Measurements from ENCODE around the gene LAMC1.

The LAMC1 gene

DNA sequence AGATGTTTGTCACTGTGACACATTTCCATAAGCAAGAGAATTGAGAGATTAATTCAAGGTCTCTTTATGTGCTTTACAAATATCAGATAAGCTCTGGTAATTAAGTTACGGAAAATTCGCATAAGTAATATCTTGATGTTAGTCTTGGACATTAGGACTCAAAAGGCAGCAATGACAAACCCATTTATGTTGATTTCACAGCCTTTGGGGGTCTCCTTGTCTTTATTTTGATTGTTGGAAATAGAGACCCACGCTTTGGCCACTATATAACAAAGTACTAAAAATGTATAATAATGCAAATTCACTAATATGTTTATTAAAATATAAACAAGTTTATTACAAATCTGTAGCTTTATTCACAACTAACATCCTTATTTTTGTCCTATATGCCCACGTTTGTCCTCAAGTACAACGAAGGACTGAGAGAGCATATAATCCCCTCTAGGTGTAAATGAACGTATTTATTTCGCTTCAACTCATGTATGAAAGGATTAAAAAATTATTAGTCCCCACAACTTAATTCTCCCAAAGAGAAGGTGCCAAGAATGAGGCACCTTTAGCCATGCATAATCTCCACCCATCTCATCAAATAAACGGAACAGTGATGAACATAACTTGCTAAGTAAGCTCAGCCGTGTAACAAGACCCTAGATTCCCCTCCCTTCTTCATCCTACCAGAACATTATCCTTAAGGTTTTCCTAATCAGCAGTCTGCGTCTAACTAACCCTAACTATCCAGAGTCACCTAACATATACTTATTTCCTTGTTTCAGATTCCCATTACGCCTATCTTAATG is 1.6 kb upstream of the LAMC1 start:
- no peak for DNase-seq (ENCODE audit: low read depth, low spot score)

DNA sequence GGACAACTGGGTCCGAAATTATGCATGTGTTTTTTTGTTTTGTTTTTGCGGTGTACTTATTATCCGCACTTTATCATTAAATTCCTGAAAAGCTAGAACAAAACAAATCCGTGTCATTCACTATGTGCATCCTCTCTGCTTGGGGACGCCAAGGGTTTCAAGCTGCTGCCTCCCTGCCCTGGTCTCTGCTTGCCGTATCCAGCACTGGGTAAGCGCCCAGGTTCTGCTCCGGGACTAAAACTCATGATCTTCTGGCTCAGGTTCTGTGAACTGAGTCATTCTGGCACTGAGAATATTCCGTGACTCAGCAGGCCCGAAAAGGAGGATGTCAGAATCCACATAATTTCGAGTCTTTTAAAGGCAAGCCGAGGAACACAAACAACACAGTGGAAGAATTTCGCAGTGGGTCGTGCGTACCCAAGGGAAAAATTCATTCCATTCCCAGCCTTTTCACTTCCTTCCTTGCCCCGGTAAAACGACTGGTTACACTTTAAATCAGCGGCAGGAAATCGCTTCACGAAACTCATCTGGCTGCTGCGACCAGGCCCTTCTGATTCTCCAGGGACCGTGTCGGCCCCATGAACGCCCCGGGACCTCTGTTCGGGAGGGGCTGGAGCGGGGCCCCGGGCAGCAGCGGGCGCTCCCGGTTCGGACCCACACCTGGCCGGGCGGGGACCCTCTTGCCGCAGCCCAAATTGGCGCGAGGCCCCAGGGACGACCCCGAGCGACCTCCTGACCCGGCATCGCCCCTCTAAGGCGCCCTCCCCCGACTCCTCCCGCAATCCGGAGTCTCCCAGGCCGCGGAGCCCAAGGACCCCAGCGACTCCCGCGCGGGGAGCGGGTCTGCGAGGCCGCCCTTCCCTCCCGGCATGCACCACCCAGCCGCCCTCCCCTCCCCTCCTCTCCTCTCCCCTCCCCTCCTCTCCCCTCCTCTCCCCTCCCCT is 746 bp upstream of the LAMC1 start:
- DNase-seq (ENCODE audit: low read depth, low spot score) = no peak

DNA sequence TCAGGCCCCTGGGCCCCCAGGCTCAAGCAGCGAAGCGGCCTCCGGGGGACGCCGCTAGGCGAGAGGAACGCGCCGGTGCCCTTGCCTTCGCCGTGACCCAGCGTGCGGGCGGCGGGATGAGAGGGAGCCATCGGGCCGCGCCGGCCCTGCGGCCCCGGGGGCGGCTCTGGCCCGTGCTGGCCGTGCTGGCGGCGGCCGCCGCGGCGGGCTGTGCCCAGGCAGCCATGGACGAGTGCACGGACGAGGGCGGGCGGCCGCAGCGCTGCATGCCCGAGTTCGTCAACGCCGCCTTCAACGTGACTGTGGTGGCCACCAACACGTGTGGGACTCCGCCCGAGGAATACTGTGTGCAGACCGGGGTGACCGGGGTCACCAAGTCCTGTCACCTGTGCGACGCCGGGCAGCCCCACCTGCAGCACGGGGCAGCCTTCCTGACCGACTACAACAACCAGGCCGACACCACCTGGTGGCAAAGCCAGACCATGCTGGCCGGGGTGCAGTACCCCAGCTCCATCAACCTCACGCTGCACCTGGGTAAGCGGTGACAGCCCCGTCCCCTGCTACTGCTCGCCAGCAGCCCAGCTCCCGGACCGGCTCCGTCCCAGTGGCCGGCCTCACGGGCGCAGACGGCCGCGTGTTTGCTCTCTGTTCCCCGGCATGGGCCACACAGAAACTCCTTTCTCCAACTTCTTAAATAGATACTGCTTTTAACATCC is 539 bp downstream of the LAMC1 start:
- DNase-seq (ENCODE audit: low read depth, low spot score) = no peak

DNA sequence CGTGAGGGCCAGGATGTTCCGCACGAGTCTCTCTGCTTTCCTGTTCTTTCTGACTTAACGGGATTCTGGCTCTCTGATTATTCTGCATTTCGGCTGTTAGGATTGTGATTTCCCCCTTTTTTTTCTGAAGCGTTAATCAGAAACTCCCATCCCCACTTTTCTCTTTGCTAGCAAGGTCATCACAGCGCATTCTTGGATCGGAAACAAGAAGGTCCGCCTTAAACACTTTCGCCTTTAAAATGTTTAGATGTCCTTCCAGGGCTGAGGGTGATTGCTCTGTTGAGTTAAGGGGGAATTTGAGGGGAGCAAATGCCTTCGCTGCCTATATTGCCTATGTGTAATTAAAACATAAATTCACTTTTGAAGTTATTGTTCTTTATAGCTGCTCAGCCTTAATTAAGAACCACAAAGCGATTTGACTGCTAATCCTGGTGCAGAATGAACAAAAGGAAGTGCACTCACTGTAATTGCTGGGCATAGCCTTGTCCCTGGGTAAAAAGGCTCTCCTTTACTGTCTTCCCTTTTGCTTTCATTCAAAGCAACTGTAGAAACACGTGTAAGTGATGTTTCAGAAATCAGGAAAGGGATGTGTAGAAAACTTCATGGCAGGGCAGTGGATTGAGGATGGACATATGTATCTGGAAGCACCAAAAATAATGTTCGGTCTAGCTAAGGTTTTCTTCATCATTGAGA is 1.2 kb downstream of the LAMC1 start:
- no peak for DNase-seq (ENCODE audit: low read depth, low spot score)

DNA sequence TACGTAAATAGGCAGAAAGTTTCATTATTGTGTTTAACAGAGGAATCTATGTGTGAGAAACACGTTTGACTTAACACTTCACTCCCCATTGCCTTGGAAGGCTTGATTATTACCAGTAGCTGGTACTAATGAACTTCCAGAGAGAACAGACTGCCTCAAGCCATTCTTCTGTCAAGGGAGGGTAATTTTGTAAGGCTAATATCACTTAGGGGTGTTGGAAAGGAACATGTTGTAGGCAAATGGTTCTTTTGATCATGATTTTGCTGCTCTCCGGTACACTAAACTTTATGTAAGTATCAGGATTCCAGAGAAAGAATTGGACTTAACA is 1.8 kb downstream of the LAMC1 start:
- no peak for DNase-seq (ENCODE audit: low read depth, low spot score)

DNA sequence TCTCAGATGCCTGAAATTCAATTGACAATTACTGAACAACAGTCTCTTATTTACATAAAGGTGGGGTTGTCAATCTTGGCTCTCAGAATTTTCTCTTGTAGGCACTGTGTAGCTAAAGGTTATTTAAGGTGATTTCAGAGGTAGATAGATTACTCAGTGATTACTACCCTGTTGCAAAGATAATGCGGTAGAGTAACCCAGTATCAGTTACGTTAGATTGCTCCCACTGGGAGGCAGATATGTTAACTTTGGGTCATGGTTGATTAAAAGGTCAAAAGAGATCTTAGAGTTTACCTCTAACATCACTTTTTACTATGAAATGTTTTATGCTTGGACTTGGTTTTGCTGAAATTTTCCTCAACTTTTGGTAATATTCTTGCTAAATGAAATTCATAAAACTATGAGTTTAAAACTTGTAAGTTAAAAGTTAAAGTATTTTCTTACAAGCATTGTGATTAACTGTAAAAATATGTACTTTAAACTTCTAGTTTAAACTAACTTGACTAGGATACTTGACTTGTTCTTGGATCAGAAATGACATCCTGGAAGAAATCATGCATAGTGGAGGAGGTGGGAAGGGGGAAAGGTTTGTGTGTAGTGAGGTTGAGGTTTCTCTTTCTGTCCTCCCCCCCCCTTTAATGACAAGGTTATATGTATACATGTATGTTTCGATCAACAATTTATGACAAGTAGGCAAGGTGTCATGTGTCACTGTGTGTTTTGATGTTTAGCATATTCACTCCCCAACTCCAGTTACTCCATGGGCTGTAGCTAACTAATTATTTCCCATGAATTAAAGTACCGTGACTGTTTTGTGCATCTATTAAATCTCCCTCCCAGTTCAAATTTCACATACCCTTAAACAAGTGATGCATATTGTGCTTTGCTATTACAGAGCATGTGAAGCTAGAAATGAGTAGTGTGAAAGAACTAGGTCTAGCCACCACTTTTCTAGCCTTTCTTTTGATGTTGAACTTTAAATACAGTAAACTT is 2.9 kb downstream of the LAMC1 start:
- DNase-seq (ENCODE audit: low read depth, low spot score) = no peak

DNA sequence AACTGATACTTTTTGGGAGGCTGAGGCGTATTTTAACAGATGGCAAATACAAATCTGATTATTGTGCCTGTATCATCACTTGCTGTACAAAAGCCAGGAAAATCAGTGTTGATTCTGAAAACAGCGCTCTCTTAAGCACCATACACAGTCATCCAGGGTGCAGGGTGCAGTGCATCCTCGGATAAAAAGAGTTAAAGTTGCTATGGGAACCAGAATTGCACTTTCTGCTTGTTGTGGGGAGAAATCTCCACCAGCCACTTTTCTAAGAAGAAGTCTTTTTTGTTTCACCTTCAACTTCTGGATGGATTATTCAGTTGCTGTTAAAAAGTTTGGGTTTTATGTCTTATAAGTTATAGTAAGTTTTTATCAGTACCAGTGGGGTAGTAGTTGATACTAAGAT is 3.8 kb downstream of the LAMC1 start:
- DNase-seq (ENCODE audit: low read depth, low spot score) = no peak

DNA sequence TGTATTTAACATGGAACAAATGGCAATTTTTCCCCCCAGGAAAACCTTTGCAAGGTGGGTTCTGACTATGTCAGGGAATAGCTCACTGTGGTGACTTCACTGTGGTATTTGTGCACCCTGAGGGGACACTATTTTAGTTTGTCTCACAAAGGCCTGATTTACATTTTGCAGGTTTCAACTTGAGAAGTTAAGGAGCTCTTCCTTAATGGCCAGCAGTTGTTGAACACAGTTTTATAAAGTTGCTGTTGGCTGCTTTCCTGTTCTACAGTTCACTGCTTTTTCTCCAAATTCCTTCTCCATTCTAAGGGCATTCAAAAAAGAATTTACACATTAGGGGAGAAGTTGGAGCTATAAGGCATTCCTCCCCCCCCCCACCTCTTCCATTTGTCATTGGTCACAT is 4.6 kb downstream of the LAMC1 start:
- no peak for DNase-seq (ENCODE audit: low read depth, low spot score)

DNA sequence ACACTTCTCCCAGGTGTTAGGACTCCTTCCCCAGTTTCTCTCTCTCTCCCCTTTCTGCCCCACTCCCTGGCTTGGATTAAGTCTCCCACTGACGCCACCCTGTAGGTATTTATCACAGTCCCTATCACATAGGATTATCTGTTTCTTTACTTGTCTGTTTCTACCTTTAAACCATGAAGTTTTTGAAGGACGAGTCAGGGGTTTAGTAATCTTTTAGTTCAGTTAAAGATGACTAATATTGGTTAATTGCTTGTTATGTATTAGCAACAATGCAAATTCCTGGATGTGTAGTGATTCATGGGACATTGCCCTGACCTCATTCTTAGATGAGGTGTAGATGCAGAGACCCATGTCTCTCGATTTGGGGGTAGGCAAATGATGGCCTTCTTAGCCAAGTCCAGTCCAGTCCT is 6.4 kb downstream of the LAMC1 start:
- no peak for DNase-seq (ENCODE audit: low read depth, low spot score)

DNA sequence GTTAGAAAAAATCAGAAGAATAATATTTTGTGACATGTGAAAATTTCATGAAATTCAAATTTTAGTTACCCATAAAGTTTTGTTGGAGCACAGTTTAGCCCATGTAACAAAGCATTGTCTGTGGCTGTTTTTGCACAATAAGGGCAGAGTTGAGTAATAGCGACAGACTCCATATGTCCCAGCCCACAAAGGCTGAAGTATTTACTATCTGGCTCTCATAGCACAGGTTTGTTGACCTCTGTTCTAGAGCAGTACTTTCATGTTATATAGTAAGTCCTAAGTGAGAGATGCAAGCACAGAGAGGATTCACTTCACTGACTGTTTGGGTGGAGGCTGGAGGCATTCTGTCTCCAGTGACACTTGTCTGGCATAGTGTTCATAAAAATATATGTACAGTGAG is 6.8 kb downstream of the LAMC1 start:
- DNase-seq (ENCODE audit: low read depth, low spot score) = no peak

DNA sequence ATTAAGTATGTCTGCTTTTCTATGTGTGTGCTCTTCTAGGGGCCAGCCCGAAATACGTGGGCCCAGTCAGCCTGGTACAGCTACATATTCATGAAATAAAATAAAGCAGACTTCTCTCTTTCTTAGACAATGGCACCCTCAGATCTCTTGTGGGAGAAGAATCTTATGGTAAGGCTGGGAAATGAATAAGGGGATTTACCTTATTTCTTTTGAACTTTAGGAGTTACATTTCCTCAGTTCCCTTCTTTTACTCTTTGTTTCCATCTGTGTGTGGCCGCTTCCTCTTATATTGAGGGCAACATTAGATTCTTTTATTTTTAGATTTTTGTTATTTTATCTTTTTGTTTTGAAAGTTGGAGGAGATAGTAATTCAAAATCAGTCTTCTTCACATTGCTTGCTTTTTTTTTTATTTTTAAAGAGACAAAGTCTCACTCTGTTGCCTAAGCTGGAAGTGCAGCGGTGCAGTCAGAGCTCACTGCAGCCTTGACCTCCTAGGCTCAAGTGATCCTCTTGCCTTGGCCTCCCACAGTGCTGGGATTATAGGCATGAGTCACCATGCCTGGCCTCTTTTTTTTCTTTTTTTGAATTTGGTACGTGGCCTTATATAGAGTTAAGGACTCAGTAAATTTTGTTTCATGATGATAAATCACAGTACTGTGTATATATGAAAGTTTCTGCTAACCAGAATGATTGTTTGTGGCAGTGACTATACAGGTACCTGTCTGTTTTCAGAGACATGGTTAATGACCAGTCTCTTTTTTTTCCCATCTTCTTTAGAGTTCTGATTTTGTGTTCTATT is 9.1 kb downstream of the LAMC1 start:
- no peak for DNase-seq (ENCODE audit: low read depth, low spot score)

DNA sequence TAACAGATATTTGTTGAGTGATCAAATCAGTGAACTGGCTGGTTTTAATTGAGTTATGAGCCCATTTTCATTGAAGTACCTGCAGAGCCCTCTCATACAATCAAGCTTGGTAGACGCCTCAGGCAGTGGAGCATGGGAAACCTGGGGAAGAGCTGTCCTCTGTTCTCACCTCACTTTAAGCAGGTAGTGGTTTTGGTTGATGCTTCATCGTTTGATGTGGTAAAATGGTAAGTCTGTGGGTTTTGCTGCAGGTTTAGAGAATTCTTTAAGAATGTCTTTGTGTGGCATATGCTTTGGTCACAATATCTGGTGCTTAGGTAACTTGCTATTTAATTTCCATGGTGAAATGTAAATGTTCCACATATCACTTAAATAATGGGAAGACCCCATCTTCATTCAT is 10.0 kb downstream of the LAMC1 start:
- DNase-seq (ENCODE audit: low read depth, low spot score) = no peak

DNA sequence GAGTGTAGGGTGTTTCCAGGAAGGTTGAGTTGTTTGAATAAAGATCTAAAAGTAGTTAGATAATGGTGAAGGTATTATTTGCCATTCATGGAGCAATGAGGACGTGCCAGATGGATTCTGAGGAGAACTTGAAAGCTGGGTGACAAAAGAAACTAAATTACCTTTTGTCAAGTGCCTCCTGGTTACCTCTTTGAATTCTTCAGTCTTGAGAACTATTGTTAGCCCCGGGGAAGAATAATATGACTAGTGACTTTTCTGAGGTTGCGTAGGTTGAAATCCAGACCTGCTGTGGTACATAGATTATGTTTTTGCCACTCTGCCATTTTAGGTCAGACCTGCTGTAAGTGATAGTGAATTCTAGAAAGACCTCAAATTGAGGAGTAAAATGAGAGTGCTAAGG is 11.5 kb downstream of the LAMC1 start:
- DNase-seq (ENCODE audit: low read depth, low spot score) = no peak

DNA sequence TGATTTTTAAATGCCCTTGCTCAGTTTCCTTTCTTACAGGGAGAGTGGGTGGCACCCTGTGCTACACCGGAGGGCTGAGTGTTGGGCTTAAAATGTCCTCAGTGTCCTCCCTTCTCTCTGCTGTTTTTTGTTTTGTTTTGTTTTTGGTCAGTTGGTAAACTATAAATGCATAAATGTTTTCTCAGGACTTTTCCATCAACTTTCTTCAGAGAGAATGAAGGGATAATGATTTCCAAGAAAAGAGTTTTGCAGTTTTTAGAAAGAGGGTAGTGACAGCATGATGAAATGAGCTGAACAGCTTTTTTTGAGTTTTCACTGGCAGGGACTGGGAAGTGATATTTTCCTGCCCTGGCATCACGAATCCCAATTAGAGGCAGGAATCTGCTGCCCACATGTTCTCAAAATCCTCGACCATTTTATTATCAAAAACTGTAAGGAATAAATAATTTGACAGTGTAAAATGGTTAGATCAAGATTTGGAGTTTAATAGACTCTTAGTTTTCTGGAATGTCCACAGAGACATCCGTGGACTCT is 15.2 kb downstream of the LAMC1 start:
- DNase-seq (ENCODE audit: low read depth, low spot score) = no peak

DNA sequence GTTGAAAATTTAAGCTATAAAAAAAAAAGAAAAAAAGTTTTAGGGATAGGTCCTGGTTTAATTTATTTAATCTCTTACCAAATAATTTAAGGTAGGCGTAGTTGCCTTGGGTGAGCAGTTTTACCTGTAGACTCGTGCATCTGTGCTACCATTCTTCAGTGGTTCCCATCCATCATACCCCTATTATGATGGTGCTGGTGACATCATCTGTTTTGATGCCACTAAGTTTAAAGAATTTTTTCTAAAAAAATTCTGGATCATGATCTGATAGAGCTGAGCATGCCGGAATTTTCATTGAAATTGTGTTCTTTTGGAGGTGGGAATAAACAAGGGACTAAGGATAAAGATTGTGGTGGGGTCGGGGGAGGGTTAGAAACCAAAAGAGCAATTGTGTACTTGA is 15.7 kb downstream of the LAMC1 start:
- DNase-seq (ENCODE audit: low read depth, low spot score) = no peak

DNA sequence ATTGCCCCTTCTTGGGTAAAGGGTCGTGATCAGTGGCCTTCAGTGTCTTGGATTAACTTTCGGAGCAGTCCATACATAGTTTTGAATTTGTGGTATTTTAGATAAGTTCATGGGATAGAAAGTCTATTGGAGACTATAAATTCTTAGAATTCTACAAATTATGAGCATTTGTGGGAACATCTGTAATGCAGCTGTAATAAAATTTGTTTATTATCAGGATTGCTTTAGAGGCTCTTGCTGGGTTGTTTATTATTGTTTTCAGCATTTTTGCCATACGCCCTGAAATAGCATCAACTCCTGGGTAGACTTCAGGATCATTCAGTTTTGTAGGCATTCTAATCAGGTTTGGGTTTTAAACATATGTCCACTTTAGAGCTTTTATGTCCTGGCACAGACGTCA is 16.1 kb downstream of the LAMC1 start:
- no peak for DNase-seq (ENCODE audit: low read depth, low spot score)

DNA sequence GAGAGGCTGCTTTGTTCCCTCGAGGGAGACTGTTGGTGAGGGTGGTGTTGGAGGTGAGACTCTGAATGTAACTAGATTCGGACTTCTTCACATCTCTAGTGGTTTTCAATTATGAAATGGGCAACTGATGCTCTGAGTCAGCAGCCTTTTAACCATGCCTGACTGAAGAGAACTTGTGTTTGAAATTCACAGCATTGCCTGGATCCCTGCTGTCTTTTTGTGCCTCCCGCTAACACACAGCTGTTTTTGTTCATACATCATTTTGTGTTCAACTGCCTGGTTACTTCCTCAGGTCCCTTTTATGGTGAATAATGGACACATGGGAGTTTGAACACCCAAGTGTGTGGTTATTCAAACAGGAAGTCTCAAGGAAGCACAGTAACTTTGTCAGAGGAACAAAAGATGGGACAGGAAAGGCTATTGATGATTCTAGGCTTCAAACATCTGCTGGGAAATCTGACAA is 16.8 kb downstream of the LAMC1 start:
- DNase-seq (ENCODE audit: low read depth, low spot score) = no peak

DNA sequence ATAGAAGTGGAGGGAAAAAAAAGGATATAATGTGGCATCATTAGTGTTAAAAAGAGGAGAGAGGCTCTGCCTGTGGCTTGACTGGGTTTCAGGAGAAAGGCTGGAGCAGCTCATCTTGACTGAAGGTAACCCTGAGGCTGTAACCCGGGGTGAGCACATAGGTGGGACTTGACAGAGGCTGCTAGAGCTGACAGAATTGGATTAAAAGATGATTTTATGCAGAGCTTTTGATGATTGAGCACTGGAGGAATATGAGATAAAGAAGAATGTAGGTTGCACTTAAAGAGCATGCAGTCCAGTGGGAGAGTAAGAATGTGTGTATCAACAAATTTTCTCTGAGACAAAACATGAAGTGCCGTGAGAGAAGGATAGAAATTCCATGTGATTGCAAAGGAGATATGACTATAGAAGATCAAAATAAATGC is 17.3 kb downstream of the LAMC1 start:
- no peak for DNase-seq (ENCODE audit: low read depth, low spot score)

DNA sequence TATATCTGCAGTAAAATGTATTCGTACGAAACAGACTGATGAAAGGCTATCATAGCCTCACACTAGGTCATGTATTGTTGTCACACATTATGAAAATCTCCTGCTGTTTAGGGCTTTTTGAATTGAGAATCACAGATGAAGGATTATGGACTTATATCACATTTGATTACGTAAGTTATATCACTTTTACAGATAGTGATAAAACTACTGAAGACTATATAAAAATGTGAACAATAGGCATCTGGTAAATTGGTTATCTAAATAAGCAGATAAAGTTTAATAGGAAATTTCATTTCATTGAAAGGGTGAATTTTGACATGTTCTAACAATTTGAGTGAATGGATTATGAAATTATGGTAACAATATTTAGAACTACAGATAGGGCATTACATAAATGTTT is 20.0 kb downstream of the LAMC1 start:
- no peak for DNase-seq (ENCODE audit: low read depth, low spot score)
